HUES6 (cell line): ENCODE measurements around the gene SRC.

Experiments used
- H3K27ac ChIP-seq: 2 replicates; pipeline ENCODE4 v1.7.0; 2013; ENCODE audit warnings: low read depth, mild to moderate bottlenecking, low read length, inconsistent platforms
- H3K27me3 ChIP-seq: 2 replicates; pipeline ENCODE4 v1.6.1; 2013; ENCODE audit warnings: low read length; ENCODE audit not compliant: control insufficient read depth, insufficient read depth
- H3K36me3 ChIP-seq: 2 replicates; pipeline ENCODE4 v1.6.1; 2013; ENCODE audit warnings: low read length; ENCODE audit not compliant: control insufficient read depth, insufficient read depth
- H3K4me1 ChIP-seq: 2 replicates; pipeline ENCODE4 v1.6.1; 2013; ENCODE audit warnings: low read length; ENCODE audit not compliant: control insufficient read depth, insufficient read depth
- H3K4me3 ChIP-seq: 2 replicates; pipeline ENCODE4 v1.5.1; 2013; ENCODE audit warnings: low read depth, low read length
- H3K9ac ChIP-seq: one replicate; pipeline ENCODE4 v1.6.1; 2013; ENCODE audit warnings: mild to moderate bottlenecking, low read length
- H3K9me3 ChIP-seq: 2 replicates; pipeline ENCODE4 v1.6.1; 2013; ENCODE audit warnings: low read depth, low read length; ENCODE audit not compliant: control insufficient read depth, insufficient read depth

Gene SRC

DNA sequence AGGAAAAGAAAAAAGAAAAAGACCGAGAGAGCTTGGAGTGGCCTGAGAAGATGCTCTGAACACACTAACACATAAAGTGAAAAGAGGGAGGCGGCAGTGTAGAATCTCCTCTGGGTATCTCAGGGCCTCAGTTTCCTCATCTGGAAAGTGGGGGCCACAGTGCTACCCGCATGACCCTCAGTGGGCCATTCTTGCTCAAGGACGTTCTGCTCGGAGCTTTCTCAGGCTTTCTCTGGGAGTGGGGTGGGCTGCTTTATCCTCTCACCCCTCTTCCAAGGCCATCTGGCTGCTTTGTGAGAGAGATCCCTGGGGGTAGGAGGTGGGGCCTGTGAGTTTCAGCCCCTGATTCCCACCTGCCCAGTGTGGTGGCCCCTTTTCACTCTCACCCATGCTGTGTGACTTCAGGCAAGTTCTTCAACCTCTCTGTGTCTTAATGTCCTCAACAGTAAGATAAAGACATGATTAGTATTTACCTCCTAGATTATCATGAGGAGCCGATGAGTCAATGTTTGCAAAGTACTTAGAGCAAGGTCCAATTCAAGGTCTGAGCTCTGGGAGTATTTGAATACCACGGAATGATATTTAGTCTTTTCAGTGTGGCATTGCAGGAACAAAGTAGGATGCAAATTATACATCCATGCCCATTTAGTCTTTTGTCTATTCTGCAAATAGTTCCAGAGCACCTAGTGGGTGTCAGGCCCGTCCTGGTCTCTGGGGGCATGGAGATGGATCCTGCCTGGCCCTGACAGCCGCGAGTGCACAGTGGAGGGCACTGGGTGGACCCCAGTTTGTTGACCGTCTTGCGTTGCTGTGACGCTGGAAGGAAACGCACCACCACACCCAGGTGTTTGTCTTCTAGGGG is 34.3 kb downstream of the SRC start:
- Histone ChIP-seq H3K36me3 (peaks cover 21% of the 10 kb centered on the region), H3K4me3 (no peak overlapping the region), H3K9ac (no peak overlapping the region), H3K4me1 (peaks cover 19% of the 10 kb centered on the region; the same call in 1 of the 2 replicates), H3K27me3 (no peaks in the 10 kb centered on the region), H3K27ac (no peak overlapping the region), H3K9me3 (no peaks in the 10 kb centered on the region)

DNA sequence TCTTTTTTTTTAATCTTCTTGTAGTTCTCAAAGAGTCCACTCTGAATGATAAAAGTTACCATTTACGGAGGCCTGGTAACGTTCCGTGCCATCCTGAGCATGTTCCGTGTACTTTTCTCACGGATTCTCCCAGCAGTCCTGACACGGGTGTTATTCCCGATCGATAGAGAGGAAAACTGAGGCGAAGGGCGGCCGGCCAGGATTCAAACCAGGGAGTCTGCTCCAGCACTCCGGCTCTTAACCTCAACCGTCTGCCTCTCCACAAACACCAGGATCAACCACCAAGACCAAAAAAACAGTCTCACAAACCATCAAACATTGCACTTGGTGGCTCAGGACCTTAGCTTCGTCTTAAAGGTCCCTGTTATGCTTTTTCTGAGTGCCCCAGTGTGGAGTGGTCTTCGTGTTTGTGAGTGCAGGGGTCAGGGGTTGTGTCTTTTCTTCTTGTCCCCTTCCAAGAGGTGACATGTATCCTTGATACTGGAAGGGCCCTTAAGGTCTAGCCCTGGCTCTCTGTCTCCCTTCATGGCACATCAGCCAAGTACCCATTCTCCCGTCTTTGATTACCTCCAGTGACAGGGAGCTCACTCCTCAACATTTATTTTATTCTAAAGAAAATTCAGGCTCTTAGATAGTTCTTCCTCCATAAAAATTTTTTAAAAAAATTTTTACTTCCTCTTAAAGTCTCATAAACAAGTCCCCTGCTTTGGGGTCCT is 35.1 kb downstream of the SRC start:
- H3K36me3 ChIP-seq = peaks cover 20% of the 10 kb centered on the region
- peaks cover 19% of the 10 kb centered on the region; the same call in 1 of the 2 replicates for H3K4me1 ChIP-seq
- H3K27me3 ChIP-seq = no peaks in the 10 kb centered on the region
- H3K9me3 ChIP-seq = no peaks in the 10 kb centered on the region
- no peak overlapping the region for H3K9ac ChIP-seq
- no peak overlapping the region for H3K27ac ChIP-seq
- no peak overlapping the region for H3K4me3 ChIP-seq

DNA sequence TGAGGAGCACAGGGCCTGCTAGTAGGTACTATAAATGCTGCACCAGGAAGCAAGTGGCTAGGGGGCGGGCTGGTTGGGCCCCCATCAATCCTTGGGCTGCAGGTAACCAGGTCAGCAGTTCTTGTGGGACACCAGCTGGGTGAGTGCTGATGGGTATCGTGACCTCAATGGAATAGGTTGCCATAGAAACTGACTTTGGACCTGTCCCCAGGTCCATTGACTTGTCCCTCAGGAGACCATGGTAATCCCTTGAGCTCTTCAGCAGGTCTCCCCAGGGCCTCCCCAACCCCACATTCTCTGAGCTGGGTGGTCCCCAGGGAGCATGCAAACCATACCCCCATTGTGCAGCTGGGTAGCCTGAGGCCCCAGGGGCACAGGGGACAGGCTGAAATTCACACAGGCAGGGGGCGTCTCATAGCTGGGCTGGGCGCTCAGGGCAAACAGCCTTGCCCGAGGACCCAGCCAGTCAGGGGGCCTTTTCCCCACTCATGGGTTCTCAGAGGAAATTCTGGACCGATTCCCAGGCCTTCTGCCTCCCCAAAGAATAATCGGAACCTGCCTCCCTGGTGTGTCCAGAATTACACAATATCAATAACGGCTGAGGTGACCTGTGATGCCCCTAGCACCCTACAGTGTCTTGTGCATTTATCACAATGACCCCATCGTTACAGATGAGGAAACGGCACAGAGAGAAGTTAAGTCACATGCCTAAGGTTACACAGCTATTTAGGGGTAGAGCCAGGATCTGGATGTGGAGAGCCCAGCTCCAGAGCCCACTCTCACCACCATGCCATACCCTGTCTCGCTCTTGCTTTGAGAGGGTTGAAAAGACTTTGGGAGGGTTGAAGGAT is 35.9 kb downstream of the SRC start:
- H3K9ac ChIP-seq = no peak overlapping the region
- H3K27ac ChIP-seq = no peak overlapping the region
- no peaks in the 10 kb centered on the region for H3K9me3 ChIP-seq
- peaks cover 24% of the 10 kb centered on the region for H3K36me3 ChIP-seq
- no peak overlapping the region for H3K4me3 ChIP-seq
- H3K4me1 ChIP-seq = peaks cover 19% of the 10 kb centered on the region; the same call in 1 of the 2 replicates
- H3K27me3 ChIP-seq = no peaks in the 10 kb centered on the region

DNA sequence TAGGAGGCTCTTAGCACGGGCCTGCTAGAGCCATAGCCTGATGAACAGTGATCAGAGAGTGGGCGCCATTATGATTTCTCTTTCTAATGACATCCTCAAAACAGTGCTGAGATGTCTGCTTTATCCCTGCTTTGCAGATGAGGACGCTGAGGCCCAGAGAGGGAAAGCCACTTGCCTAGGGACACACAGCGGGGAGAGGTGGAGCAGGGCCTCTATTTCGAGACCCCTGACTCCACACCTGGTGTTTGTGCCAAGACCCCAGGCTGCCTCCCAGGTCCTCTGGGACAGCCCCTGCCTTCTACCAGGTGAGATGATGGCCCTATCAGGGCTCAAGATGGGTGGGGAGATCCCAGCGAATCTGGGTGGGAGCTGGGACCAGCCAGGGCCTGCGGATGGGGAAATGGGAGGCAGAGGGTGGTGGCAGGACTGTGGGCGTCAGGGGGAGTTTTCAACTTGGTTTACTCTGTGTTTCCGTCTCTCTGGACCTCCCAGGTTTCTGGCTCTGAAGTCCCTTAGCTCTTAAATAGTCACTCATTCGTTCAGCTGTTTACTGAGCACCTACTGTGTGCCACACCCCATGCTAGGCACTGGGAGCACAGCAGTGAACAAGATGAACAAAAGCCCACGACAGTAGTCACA is 36.7 kb downstream of the SRC start:
- H3K36me3 ChIP-seq = peaks cover 27% of the 10 kb centered on the region
- H3K27me3 ChIP-seq = no peaks in the 10 kb centered on the region
- H3K9ac ChIP-seq = no peak overlapping the region
- peaks cover 19% of the 10 kb centered on the region; the same call in 1 of the 2 replicates for H3K4me1 ChIP-seq
- no peaks in the 10 kb centered on the region for H3K9me3 ChIP-seq
- H3K27ac ChIP-seq = no peak overlapping the region
- no peak overlapping the region for H3K4me3 ChIP-seq

DNA sequence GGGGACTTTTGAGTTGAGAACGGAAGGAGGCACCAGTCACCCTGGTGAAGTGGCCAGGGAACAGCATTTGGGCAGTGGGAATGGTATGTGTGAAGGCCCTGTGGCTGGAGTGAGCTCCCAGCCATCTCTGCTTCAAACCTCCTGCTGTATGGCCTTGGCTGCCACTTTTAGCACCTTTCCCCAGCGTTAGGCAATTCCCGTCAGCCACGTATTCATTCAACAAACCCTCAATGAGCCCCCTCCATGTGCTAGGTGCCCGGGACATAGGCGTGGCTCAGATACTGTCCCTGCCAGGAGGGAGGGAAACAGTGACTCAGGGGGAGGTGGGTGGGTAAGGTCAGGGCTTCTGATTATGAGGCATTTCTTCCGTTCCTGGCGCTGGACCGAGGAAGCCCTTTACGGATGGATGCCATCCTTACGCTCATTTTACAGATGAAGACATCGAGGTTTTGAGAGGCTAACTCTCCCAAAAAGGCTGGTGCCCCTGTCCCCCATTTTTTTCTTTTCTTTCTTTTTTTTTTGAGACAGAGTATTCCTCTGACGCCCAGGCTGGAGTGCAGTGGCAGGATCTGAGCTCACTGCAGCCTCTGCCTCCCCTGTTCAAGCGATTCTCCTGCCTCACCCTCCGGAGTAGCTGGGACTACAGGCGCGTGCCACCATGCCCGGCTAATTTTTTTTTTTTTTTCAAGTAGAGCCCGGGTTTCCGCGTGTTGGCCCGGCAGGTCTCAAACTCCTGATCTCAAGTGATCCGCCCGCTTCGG is 37.5 kb downstream of the SRC start:
- Histone ChIP-seq H3K9ac (no peak overlapping the region), H3K27me3 (no peaks in the 10 kb centered on the region), H3K36me3 (peaks cover 30% of the 10 kb centered on the region), H3K27ac (no peak overlapping the region), H3K4me3 (no peak overlapping the region), H3K9me3 (no peaks in the 10 kb centered on the region), H3K4me1 (peaks cover 16% of the 10 kb centered on the region; the same call in 1 of the 2 replicates)

DNA sequence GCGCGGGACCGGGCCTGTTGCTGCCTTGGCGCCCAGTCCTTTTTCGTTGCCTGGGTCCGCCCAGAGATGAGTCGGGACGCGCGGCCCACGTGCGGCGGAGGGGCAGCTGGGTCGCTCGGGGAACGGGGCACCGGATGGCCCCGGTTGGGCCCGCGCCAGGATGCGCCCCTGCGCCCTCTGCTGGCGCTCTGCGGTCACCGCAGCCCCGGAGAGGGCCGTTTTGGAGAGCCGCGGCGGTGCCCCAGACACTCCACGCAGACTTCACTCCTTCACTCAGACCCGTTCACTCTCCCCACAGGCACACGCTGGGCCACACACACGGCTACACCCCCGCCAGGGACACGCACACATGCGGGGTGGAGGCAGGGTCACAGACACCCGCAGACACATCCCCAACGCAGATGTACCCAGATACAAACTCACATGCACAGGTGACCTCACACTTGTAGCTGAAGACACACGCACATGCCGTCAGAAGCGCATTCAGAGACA is 38.8 kb downstream of the SRC start:
- Histone ChIP-seq H3K4me3 (peak overlapping the region; percentile 49), H3K9ac (no peak overlapping the region), H3K4me1 (peaks cover 10% of the 10 kb centered on the region; the same call in 1 of the 2 replicates), H3K36me3 (peaks cover 36% of the 10 kb centered on the region), H3K9me3 (no peaks in the 10 kb centered on the region), H3K27me3 (no peaks in the 10 kb centered on the region), H3K27ac (no peak overlapping the region)

DNA sequence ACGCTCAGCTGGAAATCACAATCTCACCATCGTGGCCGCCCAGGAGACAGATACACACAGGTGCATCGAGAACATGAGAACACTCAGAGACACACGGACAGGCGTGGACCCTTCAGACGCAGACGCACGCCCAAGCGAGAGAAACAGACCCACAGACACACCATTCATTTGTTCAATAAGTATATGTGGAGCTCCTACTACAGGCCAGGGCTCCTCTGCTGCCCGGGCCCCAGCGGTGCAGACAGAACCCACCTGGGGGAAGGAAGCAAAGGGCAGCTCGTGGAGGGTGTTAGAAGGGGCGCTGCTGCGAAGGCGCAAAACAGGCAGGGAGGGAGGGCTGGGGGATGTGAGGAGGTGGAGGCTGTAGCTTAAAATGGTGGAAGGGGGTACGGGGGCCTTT is 39.2 kb downstream of the SRC start:
- no peaks in the 10 kb centered on the region for H3K27me3 ChIP-seq
- H3K4me1 ChIP-seq = peaks cover 7% of the 10 kb centered on the region; the same call in 1 of the 2 replicates
- H3K36me3 ChIP-seq = peaks cover 39% of the 10 kb centered on the region
- no peak overlapping the region for H3K9ac ChIP-seq
- no peak overlapping the region for H3K4me3 ChIP-seq
- H3K9me3 ChIP-seq = no peaks in the 10 kb centered on the region
- no peak overlapping the region for H3K27ac ChIP-seq

DNA sequence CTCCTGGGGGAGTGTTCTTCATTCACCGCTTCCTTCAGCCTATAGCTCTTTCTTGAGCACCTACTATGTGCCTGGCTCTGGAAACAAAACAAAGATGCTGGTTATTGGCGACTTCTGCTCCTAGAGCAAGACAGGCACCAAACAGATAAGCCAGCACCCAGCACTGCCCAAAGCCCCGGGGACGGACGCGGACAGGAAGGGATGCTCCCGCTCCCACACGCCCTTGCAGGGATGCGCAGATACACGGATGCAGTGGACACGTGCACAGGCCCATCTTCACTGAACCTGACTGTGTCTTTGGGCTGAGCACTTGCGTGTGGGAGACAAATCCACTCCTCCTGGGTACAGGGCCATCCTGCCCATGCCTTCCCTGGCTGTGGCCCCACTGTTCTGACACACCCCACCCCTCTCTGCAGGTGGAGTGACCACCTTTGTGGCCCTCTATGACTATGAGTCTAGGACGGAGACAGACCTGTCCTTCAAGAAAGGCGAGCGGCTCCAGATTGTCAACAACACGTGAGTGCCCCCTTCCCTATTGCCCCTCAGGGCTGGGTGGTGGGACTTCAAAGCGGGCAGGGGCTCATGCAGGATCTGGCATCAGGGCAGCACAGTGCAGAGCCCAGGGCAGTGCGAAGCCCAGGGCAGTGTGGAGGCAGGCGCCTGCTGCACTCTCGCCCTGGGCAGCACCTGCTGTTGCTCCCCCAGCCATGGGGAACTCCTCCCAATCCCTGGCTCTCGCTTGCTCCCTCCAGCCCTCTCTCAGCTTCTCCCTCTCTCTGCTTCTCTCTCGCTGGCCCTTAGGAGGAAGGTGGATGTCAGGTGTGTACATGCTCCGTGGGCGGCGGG is 39.9 kb downstream of the SRC start:
- Histone ChIP-seq H3K36me3 (peaks cover 44% of the 10 kb centered on the region), H3K4me3 (no peak overlapping the region), H3K27ac (no peak overlapping the region), H3K4me1 (peaks cover 3% of the 10 kb centered on the region; the same call in 1 of the 2 replicates), H3K9ac (no peak overlapping the region), H3K9me3 (no peaks in the 10 kb centered on the region), H3K27me3 (no peaks in the 10 kb centered on the region)

DNA sequence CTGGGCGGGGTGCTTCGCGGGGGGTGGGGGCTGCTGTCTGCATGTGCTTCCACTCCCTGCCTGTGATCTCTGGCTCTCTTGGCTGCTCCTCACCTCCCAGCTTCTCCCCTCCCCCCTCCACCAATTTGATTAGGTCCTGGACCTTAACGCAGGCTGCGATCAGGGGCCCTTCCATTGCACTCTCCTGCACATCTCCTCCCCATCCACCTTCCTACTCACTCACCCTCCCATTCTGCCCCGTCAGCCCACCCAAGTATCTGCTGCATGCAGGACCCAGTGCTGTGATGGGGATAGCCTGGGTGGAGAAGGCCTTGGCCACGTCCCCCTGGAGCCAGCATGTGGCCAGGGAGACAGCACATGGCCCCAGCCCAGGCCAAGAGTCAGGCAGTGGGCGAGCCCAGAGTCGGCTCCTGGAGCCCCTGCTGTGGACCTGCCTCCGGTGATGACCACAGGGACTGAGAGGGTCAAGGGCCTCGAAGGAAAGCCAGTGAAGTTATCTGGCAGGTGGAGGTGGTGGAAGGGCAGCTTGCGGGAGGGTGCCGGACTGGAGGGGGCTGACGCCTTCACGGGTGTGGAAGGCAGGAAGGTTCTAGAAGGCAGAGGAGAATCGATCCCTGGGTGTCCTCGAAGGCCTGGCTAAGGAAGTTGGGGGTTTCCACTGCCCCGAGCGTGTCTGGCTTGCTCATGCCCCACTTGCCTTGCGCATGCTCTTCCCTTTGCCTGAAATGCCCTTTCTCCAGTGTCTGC is 40.7 kb downstream of the SRC start:
- Histone ChIP-seq H3K4me1 (peaks cover 3% of the 10 kb centered on the region; the same call in 1 of the 2 replicates), H3K9ac (no peak overlapping the region), H3K36me3 (peaks cover 46% of the 10 kb centered on the region), H3K4me3 (no peak overlapping the region), H3K27ac (no peak overlapping the region), H3K9me3 (no peaks in the 10 kb centered on the region), H3K27me3 (no peaks in the 10 kb centered on the region)
